ENCODE measurements around the gene GON7.

- no peak for TF ChIP-seq POLR2AphosphoS5 (IDR thresholded peaks at IDR 0.05)
- TF ChIP-seq POLR2A (IDR thresholded peaks at IDR 0.05) = no peak
- no peak for TF ChIP-seq CTCF (IDR thresholded peaks at IDR 0.05)
- TF ChIP-seq EP300 (IDR thresholded peaks at IDR 0.05) = no peak
These were observed 27.9 kb upstream of the GON7 start for GRCh38 chr14:93234798-93235197.

Data from suprapubic skin (tissue), 4 donors.